Activated T-helper 1 cell treated with anti-CD3 and anti-CD28 coated beads, Interleukin-2, amount 50 U/mL, for 16 hours (primary cell): ENCODE results near the gene RTL9.
A peak's percentile ranks its signal among the peaks of the same experiment; 100 is the strongest.
"Not testable (repeated sequence)": the region's sequence is repeated elsewhere in the genome, so short reads cannot be mapped to it uniquely, and the experiment has no call there.

Source experiments
- DNase-seq, 2 donors: peaks; one replicate each; pipeline ENCODE4 v3.0.0-alpha.2; 2020; ENCODE audit warnings: low read depth in 1 of 2, low spot score in 1 of 2

RTL9 gene

DNA sequence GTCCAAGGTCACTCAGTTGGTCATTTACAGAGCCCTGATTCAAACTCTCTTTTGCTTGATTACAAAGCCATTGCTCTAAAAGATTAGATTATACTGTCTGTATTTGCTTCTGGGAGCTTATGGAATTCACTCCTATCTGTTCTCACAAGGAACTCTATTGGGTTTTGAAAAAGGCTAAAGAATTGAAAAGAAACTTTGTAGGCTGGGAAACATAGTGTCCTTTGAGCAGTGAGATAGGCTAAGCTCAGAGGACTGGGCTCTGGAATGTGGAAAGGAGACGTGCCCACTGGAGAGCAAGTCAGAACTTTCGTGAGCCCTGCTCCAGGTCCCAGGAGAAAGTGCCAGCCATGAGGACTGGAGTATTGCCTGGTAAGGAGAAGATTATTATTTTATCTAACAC lies at the start of gene RTL9:
TSS of gene RTL9 (plus strand) at position 301 of the 400 bp plus-strand sequence. CDS start 91,770 bp downstream, outside the sequence.
- DNase-seq = no peak

- DNase-seq = no peak
Measured at GRCh38 chrX:110310000-110310790, 48.5 kb upstream of the RTL9 start.

DNA sequence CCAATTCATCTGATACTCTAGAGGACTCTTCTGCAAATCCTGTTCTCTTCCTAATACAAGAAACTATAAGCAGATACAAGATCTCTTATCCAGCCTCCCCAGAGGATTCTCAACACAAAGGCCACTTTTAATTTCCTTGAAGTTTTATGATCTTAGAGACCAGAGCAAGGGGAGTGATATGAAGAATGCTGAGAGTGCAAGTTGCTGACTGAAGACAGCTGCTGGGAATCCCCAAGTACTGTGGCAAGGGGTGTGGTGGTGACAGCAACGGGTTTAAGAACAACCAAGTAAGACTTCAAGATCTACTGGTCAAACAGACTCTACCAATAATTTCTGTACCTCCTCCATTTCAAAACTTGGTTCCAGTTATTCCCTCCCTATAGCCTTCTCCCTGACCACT lies 47.8 kb upstream of the RTL9 start:
- DNase-seq = peak in 1 of 2 donors; percentile 2

- no peak for DNase-seq
Measured at GRCh38 chrX:110311437-110312230, 47.0 kb upstream of the RTL9 start.

DNA sequence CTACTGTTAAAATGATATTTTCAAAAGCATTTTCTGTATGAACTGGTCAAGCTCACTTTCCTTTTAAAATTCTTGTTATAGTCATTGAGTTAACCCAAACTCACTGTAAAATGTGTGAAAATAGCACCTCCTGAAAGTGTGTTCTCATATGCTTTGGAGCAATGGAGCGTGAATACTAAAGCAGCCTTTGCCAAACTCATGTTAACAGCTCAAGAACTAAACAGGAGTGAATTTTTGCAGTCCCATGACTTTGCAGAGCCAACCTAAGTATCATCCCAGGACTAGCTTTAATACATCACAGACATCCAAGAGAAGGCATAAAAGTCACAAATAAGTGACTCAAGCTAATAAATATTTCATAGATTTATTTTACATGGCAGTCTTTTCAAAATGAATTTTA lies 43.1 kb upstream of the RTL9 start:
- DNase-seq = no peak

- DNase-seq = no peak
Measured at GRCh38 chrX:110316351-110317060, 42.1 kb upstream of the RTL9 start.

DNA sequence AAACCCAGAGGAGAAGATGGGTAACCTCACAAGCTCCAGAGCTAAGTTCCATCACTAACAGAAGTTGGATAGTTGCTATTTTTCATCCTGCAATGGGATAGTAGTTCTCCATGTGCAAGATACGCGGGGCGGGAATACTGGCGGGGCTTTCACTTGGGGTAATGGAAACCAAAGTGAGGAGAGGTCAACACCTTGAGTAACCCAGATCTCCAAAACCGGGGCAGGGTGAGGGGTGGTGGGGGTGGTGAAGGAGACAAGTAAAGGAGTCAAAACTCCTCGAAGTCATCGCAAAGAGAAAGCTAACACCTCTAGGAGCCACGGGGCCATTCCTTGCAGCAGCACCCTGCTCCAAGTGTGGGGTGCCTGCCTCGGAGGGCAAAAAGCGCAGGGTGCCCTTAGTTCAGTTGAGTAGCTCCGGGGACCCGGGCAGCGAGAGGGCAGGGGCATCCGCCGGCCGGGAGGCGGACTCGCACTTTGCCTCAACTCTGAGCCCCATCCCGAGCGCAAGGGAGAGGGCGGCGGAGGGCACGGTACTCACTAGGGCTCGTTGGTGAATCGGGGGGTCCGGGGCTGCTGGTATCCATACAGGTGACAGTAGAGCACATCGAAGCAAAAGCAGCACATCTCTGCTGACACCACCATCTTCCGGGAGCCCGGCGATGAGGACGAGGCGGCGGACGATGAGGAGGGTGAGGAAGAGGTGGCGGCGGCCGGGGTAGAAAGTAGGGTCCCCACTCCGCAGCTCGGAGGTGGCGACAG lies 41.4 kb upstream of the RTL9 start:
- DNase-seq = peak in 1 of 2 donors; percentile 6

DNA sequence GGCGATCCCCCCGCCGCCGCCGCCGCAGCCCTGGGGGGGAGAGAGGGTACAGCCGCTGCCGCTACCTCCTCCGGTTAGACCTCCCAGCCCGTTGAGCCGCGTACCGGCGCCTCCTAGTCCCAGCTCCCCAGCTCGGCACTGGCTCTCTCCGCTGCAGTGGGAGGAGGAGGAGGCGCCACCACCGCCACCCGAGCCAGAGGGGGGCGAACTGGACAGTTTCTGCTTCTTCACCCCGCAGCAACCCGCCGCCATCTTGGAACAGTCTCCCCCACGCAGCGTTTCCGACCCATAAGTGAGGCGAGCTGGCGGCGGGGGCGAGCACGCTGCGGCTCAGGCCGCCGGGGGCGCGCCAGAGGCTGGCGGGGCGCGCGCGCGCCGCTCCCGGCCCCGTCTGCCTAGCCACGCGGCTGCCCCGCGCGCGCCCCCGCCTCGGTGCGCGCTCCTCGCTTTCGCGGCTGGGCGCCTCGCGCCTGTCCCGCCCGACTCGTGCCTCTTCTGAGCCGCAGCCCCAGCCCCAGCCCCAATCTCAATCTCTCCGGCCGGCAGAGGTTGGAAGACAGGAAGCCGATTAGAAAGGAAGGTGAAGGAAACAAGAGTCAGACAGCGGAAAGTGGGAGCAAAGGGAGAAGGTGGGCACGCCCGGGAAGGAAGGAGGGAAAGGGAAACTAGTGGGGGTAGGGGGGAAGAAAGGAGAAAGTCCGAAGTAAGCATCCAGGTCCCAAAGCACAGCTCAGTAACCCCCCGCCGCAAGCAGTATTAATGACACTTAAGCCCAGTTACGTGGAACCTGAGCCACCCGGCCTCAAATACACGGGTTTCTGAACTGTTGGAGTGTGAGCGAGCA lies 40.6 kb upstream of the RTL9 start, which contains the start of gene AMMECR1:
TSS of gene AMMECR1 (minus strand) at position 266 of the 844 bp plus-strand sequence. CDS start at position 252, 14 bp downstream.
- DNase-seq = peak; percentile 49 to 69

DNA sequence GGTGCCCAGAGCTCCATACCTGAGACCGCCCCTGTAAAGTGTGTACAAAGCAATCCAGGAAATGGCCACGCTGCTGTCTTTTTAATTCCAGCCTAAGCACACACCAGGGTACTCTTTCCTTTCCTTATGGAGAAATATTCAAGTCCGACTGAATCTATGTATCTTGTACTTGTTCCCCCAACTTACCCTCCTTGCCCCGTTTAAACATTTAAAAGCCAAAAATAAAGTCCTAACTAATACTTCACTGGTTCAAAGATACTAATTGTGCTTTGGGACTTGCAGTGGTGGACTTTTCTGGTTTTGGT lies 40.0 kb upstream of the RTL9 start:
- DNase-seq = peak in 1 of 2 donors; percentile 4

GRCh38 chrX:110320381-110320987 lies 38.2 kb upstream of the RTL9 start:
- DNase-seq = no peak

GRCh38 chrX:110321081-110321480 lies 37.6 kb upstream of the RTL9 start:
- DNase-seq = no peak

DNA sequence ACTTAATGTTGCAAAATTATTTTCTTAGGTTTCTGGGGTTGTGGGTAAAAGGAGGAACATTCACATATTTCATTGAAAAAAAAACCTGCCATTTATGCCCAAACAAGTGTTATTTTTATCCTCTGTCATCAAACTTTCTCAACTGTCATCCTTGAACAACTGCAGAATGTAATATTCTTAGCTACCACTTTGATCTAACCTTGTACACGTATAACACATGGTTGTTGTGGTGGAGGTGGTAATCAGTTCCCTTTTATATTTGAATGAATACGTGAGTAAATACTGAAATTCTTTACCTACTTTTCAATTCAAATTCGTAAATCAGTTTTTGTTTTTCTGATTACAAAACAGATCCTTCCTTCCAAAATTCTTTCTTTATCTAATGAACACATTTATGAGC lies 37.0 kb upstream of the RTL9 start:
- no peak for DNase-seq

DNA sequence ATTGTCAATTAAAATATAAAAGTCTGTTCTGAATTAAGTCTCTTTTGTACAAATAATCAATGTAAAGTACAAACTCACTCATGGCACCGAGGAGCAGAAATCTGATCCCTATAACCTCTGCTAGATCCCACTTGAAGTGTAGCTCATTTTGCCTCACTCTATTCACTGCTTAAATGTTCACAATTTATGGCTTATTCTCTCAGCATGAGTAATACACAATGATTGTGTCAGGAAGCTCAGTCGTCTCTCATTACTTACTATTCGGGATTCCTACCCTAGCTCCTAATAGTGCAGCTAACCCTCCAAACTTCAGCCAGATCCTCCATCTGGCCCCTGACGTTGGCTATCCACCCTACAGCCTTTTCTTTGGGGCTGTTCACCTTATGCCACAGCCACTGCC lies 36.0 kb upstream of the RTL9 start:
- DNase-seq = no peak

DNA sequence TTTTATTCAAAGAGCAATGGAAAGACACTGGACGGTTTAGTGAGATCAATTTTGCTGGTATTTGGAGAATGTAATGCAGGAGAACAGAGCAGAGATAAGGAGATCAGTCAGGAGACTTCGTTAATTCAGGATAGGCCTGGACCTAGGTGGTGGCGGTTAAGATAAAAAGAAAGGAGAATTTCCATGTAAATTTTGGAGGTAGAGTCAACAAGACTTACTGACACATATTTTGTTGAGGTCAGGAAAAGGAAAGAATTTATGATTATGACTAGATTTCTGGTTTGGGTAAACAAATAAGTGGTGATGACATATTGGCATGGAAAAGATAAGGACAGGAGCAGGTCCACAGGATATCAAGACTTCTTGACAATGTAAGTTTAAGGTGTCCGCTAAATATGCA lies 31.9 kb upstream of the RTL9 start:
- no peak for DNase-seq

DNA sequence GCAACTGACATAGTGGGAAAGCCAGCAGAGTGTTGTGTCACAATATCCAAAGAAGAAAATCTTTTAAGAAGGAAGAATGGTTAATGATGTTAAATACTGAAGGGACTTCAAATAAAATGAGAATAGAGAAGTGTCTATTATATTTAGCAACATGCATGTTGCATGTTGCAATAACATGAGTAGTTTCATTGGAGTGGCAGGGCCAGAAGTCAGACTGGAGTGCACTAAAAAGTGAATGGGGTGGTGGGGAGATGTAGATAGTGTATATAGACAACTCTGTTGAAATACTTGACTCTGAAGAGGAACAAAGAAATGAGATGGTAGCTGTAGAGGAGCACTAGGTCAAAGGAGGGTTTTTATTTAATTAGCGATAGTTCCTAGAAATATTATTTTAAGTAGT lies 31.3 kb upstream of the RTL9 start:
- DNase-seq = no peak

DNA sequence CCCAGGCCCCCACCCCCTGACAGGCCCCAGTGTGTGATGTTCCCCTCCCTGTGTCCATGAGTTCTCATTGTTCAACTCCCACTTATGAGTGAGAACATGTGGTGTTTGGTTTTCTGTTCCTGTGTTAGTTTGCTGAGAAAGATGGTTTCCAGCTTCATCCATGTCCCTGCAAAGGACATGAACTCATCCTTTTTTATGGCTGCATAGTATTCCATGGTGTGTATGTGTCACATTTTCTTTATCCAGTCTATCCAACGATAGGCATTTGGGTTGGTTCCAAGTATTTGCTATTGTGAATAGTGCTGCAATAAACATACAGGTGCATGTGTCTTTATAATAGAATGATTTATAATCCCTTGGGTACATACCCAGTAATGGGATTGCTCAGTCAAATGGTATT lies 30.0 kb upstream of the RTL9 start:
- not testable (repeated sequence) for DNase-seq

DNA sequence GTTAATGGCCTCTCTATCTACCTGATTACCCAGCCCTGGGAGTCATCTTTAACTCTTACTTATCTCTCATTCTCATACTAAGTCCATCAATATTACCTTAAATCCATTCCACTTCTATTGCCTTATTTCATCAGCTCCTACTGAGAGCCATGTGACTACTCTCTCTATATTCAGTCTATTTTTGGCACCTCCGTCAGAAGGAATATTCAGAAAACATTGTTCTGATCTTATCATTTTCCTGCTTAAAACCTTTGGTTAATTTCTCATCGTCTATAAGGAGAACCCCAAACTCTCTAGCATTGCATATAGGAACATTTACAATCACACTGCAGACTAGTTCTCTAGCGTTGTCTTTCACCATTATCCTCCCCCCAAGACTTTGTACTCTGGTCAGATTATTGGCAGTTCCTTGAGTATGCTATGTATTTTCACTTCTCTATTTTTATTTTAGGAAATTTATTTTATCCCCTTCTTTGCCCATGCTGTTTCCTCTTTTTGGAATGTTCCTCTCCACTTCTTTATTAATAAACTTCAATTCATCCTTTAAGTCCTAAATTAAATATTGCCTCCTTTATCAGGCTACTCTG lies 27.1 kb upstream of the RTL9 start:
- no peak for DNase-seq

- not testable (repeated sequence) for DNase-seq
Measured at GRCh38 chrX:110333458-110333857, 25.2 kb upstream of the RTL9 start.

- DNase-seq = no peak
Measured at GRCh38 chrX:110338935-110339334, 19.7 kb upstream of the RTL9 start.
